Stimulated activated CD4-positive, alpha-beta T cell treated with anti-CD3 and anti-CD28 coated beads, Interleukin-4, amount 100 ng/mL, for 1 hour (primary cell): ENCODE data around the gene ABCB1.
"Not testable (repeated sequence)": the region's sequence is repeated elsewhere in the genome, so short reads cannot be mapped to it uniquely, and the experiment has no call there.

Experiments used
- DNase-seq: peaks from one replicate; pipeline ENCODE4 v3.0.0-alpha.2; 2020

The ABCB1 gene

GRCh38 chr7:87465534-87465880 lies 135.2 kb downstream of the ABCB1 start:
- not testable (repeated sequence) for DNase-seq

GRCh38 chr7:87464830-87465533 lies 135.7 kb downstream of the ABCB1 start:
- not testable (repeated sequence) for DNase-seq

GRCh38 chr7:87463982-87464381 lies 136.7 kb downstream of the ABCB1 start:
- DNase-seq = no peak

GRCh38 chr7:87460444-87460843 lies 140.2 kb downstream of the ABCB1 start:
- not testable (repeated sequence) for DNase-seq

GRCh38 chr7:87459941-87460340 lies 140.7 kb downstream of the ABCB1 start:
- no peak for DNase-seq

- no peak for DNase-seq
Observed at GRCh38 chr7:87458148-87458547, 142.5 kb downstream of the ABCB1 start.

GRCh38 chr7:87456247-87456646 lies 144.4 kb downstream of the ABCB1 start:
- DNase-seq = no peak
